SK-N-SH (cell line): ENCODE data around the gene SMARCD3. TPM values are rescaled to one million over a fixed set of nuclear protein-coding genes. Genes with fewer than 3 reads are reported as not detected.

Experiments
- CTCF ChIA-PET: fragments of 300-600, 350-600 bp; formaldehyde crosslinking; extraction: SDS; loops from one replicate; lab custom pipeline; 2021; lab: Yijun Ruan, JAX
- POLR2A ChIA-PET: fragments of 350-600 bp; sonication (Branson Sonifier 250); formaldehyde crosslinking; extraction: SDS; loops from one replicate; lab custom pipeline; 2020; ENCODE audit warnings: antibody characterized with exemption, inconsistent platforms; lab: Yijun Ruan, JAX
- DNase-seq: peaks from one replicate; pipeline ENCODE4 v3.0.0; 2012
- H2AFZ ChIP-seq: fragments of 200-600 bp; sonication (generic); 2 replicates; pipeline ENCODE4 v1.8.1; 2016; ENCODE audit warnings: antibody characterized with exemption, mild to moderate bottlenecking, low read depth
- H3F3A ChIP-seq: fragments of 200-600 bp; sonication (generic); replicated peaks from 2 replicates; pipeline ENCODE3; 2016; ENCODE audit warnings: antibody characterized with exemption, mild to moderate bottlenecking; ENCODE audit not compliant: insufficient read depth
- H3K27ac ChIP-seq, 2 experiments: fragments of 200-500 bp in 1 of 2; fragments of 200-600 bp in 1 of 2; sonication (Bioruptor generic) in 1 of 2; sonication (generic), shearing (Covaris generic) in 1 of 2; 2 replicates each; pipeline versions ENCODE4 v1.5.1 to v1.6.1; 2014 to 2016; ENCODE audit warnings: low read depth in 2 of 2, inconsistent platforms in 1 of 2, low read length in 1 of 2, mild to moderate bottlenecking in 1 of 2, mixed read lengths in 1 of 2
- H3K27me3 ChIP-seq: fragments of 200-600 bp; sonication (generic), shearing (Covaris generic); 2 replicates; pipeline ENCODE4 v1.6.1; 2016; ENCODE audit warnings: mixed run types; ENCODE audit not compliant: insufficient read depth
- H3K36me3 ChIP-seq, 2 experiments: fragments of 200-500 bp in 1 of 2; fragments of 200-600 bp in 1 of 2; sonication (Bioruptor generic) in 1 of 2; sonication (generic) in 1 of 2; replicated peaks in 1 of 2; 2 replicates each; pipeline versions ENCODE3 to v1.5.1; 2014 to 2016; ENCODE audit warnings: low read length in 1 of 2, mild to moderate bottlenecking in 1 of 2; ENCODE audit not compliant: insufficient read depth in 2 of 2, control insufficient read depth in 1 of 2
- H3K4me1 ChIP-seq, 2 experiments: fragments of 200-500 bp in 1 of 2; fragments of 200-600 bp in 1 of 2; sonication (Bioruptor generic) in 1 of 2; sonication (generic), shearing (Covaris generic) in 1 of 2; 2 replicates each; pipeline versions ENCODE4 v1.5.1 to v1.6.1; 2014 to 2016; ENCODE audit warnings: low read depth in 1 of 2, low read length in 1 of 2, mixed run types in 1 of 2; ENCODE audit not compliant: insufficient read depth in 2 of 2, control insufficient read depth in 1 of 2
- H3K4me2 ChIP-seq: fragments of 200-600 bp; sonication (generic), shearing (Covaris generic); 2 replicates; pipeline ENCODE4 v1.6.1; 2017; ENCODE audit warnings: mixed run types
- H3K4me3 ChIP-seq, 2 experiments: fragments of 200-500 bp in 1 of 2; fragments of 200-600 bp in 1 of 2; sonication (Bioruptor generic) in 1 of 2; sonication (generic), shearing (Covaris generic) in 1 of 2; 2 replicates each; pipeline versions ENCODE4 v1.5.1 to v1.8.1; 2014 to 2016; ENCODE audit warnings: low read depth in 2 of 2, inconsistent platforms in 1 of 2, low read length in 1 of 2, mild to moderate bottlenecking in 1 of 2, mixed read lengths in 1 of 2, moderate library complexity in 1 of 2
- H3K79me2 ChIP-seq: fragments of 200-600 bp; sonication (generic); 2 replicates; pipeline ENCODE4 v1.8.1; 2017; ENCODE audit warnings: mild to moderate bottlenecking; ENCODE audit not compliant: insufficient read depth
- H3K9ac ChIP-seq: fragments of 200-600 bp; sonication (generic); 2 replicates; pipeline ENCODE4 v1.6.1; 2017; ENCODE audit warnings: mixed run types
- H3K9me2 ChIP-seq: fragments of 200-600 bp; sonication (generic); 2 replicates; pipeline ENCODE4 v1.6.1; 2017; ENCODE audit warnings: mixed run types
- H3K9me3 ChIP-seq: fragments of 200-600 bp; sonication (generic); 2 replicates; pipeline ENCODE4 v1.6.1; 2017; ENCODE audit warnings: mixed run types, mild to moderate bottlenecking, moderate library complexity
- H4K20me1 ChIP-seq: fragments of 200-600 bp; sonication (generic); 2 replicates; pipeline ENCODE4 v1.6.1; 2017; ENCODE audit warnings: mild to moderate bottlenecking, mixed run types; ENCODE audit not compliant: insufficient read depth
- CHD2 ChIP-seq: fragments of 150-350 bp; IDR thresholded peaks from 2 replicates; pipeline ENCODE4 v1.6.1; 2018; ENCODE audit warnings: low read length; ENCODE audit not compliant: partially characterized antibody
- CTCF ChIP-seq: fragments of 200-600 bp; sonication (generic); IDR thresholded peaks from 2 replicates; pipeline ENCODE4 v1.6.1; 2017; ENCODE audit warnings: antibody characterized with exemption, mild to moderate bottlenecking, moderate library complexity
- ELF1 ChIP-seq: IDR thresholded peaks from 2 replicates; pipeline ENCODE4 v1.4.0; 2012
- EZH2phosphoT487 ChIP-seq: fragments of 200-600 bp; sonication (generic); IDR thresholded peaks from 2 replicates; pipeline ENCODE4 v1.6.1; 2017; ENCODE audit warnings: low read depth, mixed run types, mild to moderate bottlenecking, antibody characterized with exemption, moderate library complexity, borderline replicate concordance
- FOSL2 ChIP-seq: IDR thresholded peaks from 2 replicates; pipeline ENCODE4 v1.4.0; 2012; ENCODE audit warnings: low read depth, mild to moderate bottlenecking, moderate library complexity, borderline replicate concordance
- GABPA ChIP-seq: IDR thresholded peaks from 2 replicates; pipeline ENCODE4 v1.4.0; 2012; ENCODE audit warnings: low read depth, mild to moderate bottlenecking
- GATA2 ChIP-seq: sonication (generic); formaldehyde crosslinking; IDR thresholded peaks from 2 replicates; pipeline ENCODE4 v1.5.0; 2020; ENCODE audit warnings: mild to moderate bottlenecking, missing genetic modification reagents
- MEF2A ChIP-seq: IDR thresholded peaks from 2 replicates; pipeline ENCODE4 v1.4.0; 2012; ENCODE audit warnings: low read depth, borderline replicate concordance
- MXI1 ChIP-seq: IDR thresholded peaks from 2 replicates; pipeline ENCODE4 v1.6.1; 2012; ENCODE audit warnings: mild to moderate bottlenecking, low read depth, low read length, improper control_type of control experiment
- NFIC ChIP-seq: IDR thresholded peaks from 2 replicates; pipeline ENCODE4 v1.4.0; 2012; ENCODE audit warnings: borderline replicate concordance
- NRF1 ChIP-seq: IDR thresholded peaks from 2 replicates; pipeline ENCODE4 v1.6.1; 2012; ENCODE audit warnings: low read depth, mild to moderate bottlenecking, low read length
- PBX3 ChIP-seq: IDR thresholded peaks from 2 replicates; pipeline ENCODE4; 2012
- POLR2AphosphoS5 ChIP-seq: IDR thresholded peaks from 2 replicates; pipeline ENCODE4 v1.6.1; 2012; ENCODE audit warnings: low read depth, low read length
- RAD21 ChIP-seq: IDR thresholded peaks from 2 replicates; pipeline ENCODE4 v1.6.1; 2012; ENCODE audit warnings: mild to moderate bottlenecking, low read length
- RFX5 ChIP-seq: IDR thresholded peaks from 2 replicates; pipeline ENCODE4 v1.6.1; 2012; ENCODE audit warnings: mild to moderate bottlenecking, improper control_type of control experiment, low read length
- RXRA ChIP-seq: IDR thresholded peaks from 2 replicates; pipeline ENCODE4 v1.4.0; 2012; ENCODE audit warnings: low read depth, mild to moderate bottlenecking, borderline replicate concordance
- SIN3A ChIP-seq: IDR thresholded peaks from 2 replicates; pipeline ENCODE4 v1.6.1; 2012; ENCODE audit warnings: low read depth, mild to moderate bottlenecking, low read length, moderate library complexity, borderline replicate concordance
- TAF1 ChIP-seq: IDR thresholded peaks from 2 replicates; pipeline ENCODE4 v1.6.1; 2012; ENCODE audit warnings: low read depth, mild to moderate bottlenecking, low read length, moderate library complexity, borderline replicate concordance
- TEAD4 ChIP-seq: IDR thresholded peaks from 2 replicates; pipeline ENCODE4 v1.4.0; 2012; ENCODE audit warnings: mild to moderate bottlenecking, borderline replicate concordance; ENCODE audit not compliant: insufficient read depth
- USF2 ChIP-seq: fragments of 150-350 bp; IDR thresholded peaks from 2 replicates; pipeline ENCODE4 v1.6.1; 2017; ENCODE audit warnings: antibody characterized with exemption, low read length, low read depth, borderline replicate concordance
- YY1 ChIP-seq: IDR thresholded peaks from 2 replicates; pipeline ENCODE4 v1.4.0; 2012; ENCODE audit warnings: low read depth, mild to moderate bottlenecking
- WGBS: methylation state at CpG from one replicate; pipeline ENCODE4 v1.1.6; 2017; ENCODE audit warnings: low lambda C conversion rate; 5-methylcytosine and 5-hydroxymethylcytosine counted together
- polyA plus RNA-seq, 3 experiments: library from polyadenylated mRNA; depleted of rRNA; stranded (reverse); fragments of >200 nt; gene quantifications; 2 replicates each; pipeline ENCODE4 v1.2.3, GENCODE V29; 2012

SMARCD3 gene
- polyA plus RNA-seq, 1 of the 3 experiments (the other 2 are of a cell fraction) = 62.8 TPM

- TF ChIP-seq SIN3A = no peak
- TF ChIP-seq, all 33 proteins: peak for 0
These were observed 56.4 kb downstream of the SMARCD3 start (continued) for GRCh38 chr7:151192002-151192539.

- H3K9ac ChIP-seq = no peak overlapping the region
- TF ChIP-seq FOSL2 (no peak), TEAD4 (no peak), POLR2AphosphoS5 (no peak), MEF2A (no peak), PBX3 (no peak), RAD21 (no peak), ELF1 (no peak)
- TF ChIP-seq, all 33 proteins: peak for 0
- DNase-seq = no peak
- no peak overlapping the region for H2AFZ ChIP-seq
- no peaks in the 10 kb centered on the region for H3K79me2 ChIP-seq
- ChIA-PET CTCF (interaction anchor here (1.3 kb wide), 1 partner anchor 25 kb away, joined by 4 read pairs; no protein-coding TSS in a partner anchor), POLR2A (no interaction called here)
- no peak overlapping the region for H3K27ac ChIP-seq
- no peaks in the 10 kb centered on the region for H3K36me3 ChIP-seq
- no peaks in the 10 kb centered on the region for H3K4me1 ChIP-seq
- 41% methylated on average over 5 of the region's 12 CpGs for WGBS
- H3K9me3 ChIP-seq = no peaks in the 10 kb centered on the region
- H3F3A ChIP-seq = no peaks in the 10 kb centered on the region
- H3K4me3 ChIP-seq = no peak overlapping the region
- H3K4me2 ChIP-seq = no peak overlapping the region
- H3K9me2 ChIP-seq = no peaks in the 10 kb centered on the region
- no peaks in the 10 kb centered on the region for H4K20me1 ChIP-seq
- H3K27me3 ChIP-seq = peaks cover 84% of the 10 kb centered on the region
These were observed 57.0 kb downstream of the SMARCD3 start for GRCh38 chr7:151191544-151191943.

GRCh38 chr7:151189038-151189437 is 59.5 kb downstream of the SMARCD3 start:
- Histone ChIP-seq H4K20me1 (no peaks in the 10 kb centered on the region), H3K4me2 (no peak overlapping the region), H3K27me3 (peaks cover 60% of the 10 kb centered on the region), H3K36me3 (no peaks in the 10 kb centered on the region), H3K9me2 (no peaks in the 10 kb centered on the region), H3K4me3 (no peak overlapping the region), H3K79me2 (no peaks in the 10 kb centered on the region), H3K9me3 (no peaks in the 10 kb centered on the region), H3F3A (no peaks in the 10 kb centered on the region), H3K9ac (no peak overlapping the region), H3K4me1 (no peaks in the 10 kb centered on the region), H3K27ac (no peak overlapping the region), H2AFZ (no peak overlapping the region)
- CTCF ChIA-PET = no interaction called here
- POLR2A ChIA-PET = no interaction called here
- no peak for DNase-seq
- WGBS = 49% methylated on average over 4 of the region's 4 CpGs
- TF ChIP-seq EZH2phosphoT487 = no peak
- TF ChIP-seq CTCF = no peak
- TF ChIP-seq MEF2A = no peak
- no peak for TF ChIP-seq GABPA
- TF ChIP-seq USF2 = no peak
- TF ChIP-seq RFX5 = no peak
- TF ChIP-seq FOSL2 = no peak
- no peak for TF ChIP-seq YY1
- no peak for TF ChIP-seq CHD2
- TF ChIP-seq TEAD4 = no peak
- TF ChIP-seq NRF1 = no peak
- TF ChIP-seq NFIC = no peak
- TF ChIP-seq MXI1 = no peak
- TF ChIP-seq RXRA = no peak
- no peak for TF ChIP-seq TAF1
- no peak for TF ChIP-seq GATA2 (CRISPR knock-in tag)
